ENCODE data around the gene ERC2. TPM values are rescaled to one million over a fixed set of nuclear protein-coding genes. Genes with fewer than 3 reads are reported as not detected.
"Not testable (repeated sequence)": the region's sequence is repeated elsewhere in the genome, so short reads cannot be mapped to it uniquely, and the experiment has no call there.

ERC2 gene
- total and polyA plus RNA-seq, 8 donors = 1.2 to 4.8 (median 2.3) TPM

DNA sequence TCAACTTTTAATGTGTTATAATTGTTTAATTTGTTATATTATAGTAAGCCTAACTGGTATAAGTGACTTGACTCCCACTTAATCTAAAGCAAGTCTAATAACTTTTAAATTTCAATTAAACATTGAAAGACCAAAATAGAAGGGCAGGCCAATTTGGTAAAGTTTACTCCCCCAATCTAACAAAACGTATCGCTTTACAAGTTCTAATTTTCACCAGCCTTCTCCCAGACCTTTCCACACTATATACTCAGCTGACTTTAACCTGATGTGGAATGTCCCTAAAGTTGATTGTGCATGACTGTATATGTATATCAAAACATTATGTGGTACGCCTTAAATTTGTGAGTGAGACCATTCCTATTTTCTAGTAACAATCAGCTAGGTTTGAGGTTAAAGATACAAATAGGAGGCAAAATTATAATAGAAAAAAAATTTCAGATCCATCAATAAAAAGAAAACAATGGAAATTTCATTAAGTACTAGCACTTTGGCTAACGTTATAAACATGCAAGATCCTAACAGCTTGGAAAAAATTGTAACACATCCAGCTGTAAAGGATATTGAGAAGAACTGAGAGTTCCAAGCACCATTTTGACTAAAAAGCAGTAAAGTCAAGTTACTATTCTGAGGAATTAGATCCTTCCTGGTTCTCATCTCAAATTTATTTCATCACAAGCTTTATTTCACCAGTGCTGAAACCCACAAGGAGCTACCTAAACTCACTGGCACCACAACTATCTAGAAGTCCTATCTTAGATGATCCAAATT is 199.5 kb downstream of the ERC2 start:
- 86 to 90% methylated on average over 4 of the region's 4 CpGs for WGBS, 2 donors
- Histone ChIP-seq H3K4me1 (no peaks in the 10 kb centered on the region), H3K9me3 (no peaks in the 10 kb centered on the region), H3K36me3 (no peaks in the 10 kb centered on the region), H3K4me3 (no peak overlapping the region), H3K27me3 (no peaks in the 10 kb centered on the region), H3K27ac (no peak overlapping the region)
- TF ChIP-seq, protein P1, sequence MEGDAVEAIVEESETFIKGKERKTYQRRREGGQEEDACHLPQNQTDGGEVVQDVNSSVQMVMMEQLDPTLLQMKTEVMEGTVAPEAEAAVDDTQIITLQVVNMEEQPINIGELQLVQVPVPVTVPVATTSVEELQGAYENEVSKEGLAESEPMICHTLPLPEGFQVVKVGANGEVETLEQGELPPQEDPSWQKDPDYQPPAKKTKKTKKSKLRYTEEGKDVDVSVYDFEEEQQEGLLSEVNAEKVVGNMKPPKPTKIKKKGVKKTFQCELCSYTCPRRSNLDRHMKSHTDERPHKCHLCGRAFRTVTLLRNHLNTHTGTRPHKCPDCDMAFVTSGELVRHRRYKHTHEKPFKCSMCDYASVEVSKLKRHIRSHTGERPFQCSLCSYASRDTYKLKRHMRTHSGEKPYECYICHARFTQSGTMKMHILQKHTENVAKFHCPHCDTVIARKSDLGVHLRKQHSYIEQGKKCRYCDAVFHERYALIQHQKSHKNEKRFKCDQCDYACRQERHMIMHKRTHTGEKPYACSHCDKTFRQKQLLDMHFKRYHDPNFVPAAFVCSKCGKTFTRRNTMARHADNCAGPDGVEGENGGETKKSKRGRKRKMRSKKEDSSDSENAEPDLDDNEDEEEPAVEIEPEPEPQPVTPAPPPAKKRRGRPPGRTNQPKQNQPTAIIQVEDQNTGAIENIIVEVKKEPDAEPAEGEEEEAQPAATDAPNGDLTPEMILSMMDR (IDR thresholded peaks at IDR 0.05) = no peak
- FAIRE-seq = no peak
- DNase-seq = no peak
- no peak for ATAC-seq
- intact Hi-C loops (cut with DNase I) = no loop called here

DNA sequence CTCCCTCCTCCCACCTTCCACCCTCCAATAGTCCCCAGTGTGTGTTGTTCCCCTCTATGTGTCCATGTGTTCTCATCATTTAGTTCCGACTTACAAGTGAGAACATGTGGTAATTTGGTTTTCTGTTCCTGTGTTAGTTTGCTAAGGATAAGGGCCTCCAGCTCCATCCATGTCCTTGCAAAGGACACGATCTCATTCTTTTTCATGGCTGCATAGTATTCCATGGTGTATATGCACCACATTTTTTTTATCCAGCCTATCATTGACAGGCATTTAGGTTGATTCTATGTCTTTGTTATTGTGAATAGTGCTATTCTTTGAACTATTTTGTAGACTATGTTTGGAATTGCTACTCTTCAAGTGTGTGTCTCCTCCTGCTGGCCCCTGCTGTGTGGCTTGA is 206.4 kb downstream of the ERC2 start:
- 47 to 65% methylated on average over 2 of the region's 2 CpGs for WGBS, 2 donors
- ATAC-seq; H3K4me1 ChIP-seq; H3K9me3 ChIP-seq; FAIRE-seq; H3K4me3 ChIP-seq; H3K27ac ChIP-seq; H3K27me3 ChIP-seq; intact Hi-C loops (cut with DNase I); DNase-seq; H3K36me3 ChIP-seq: not testable (repeated sequence)

DNA sequence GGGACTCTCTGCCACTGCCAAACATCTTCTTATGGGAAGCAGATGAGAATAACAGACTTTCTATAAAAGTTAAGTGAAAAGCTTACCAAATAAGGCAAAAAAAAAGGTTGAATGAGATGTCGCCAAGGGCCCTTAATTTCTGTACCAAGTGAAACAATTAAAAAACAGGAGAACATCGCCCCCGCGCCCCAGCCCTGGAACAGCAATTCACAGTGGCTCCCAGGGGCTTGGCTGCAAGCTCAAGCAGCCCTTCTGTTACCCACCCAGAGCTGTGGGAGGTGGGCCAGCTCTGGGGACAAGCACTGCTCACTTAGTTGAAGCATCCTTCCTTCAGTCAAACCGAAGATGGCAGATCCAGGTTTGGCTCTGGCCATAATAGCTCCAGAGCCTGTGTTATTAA is 208.0 kb downstream of the ERC2 start:
- FAIRE-seq = no peak
- ATAC-seq = no peak
- Histone ChIP-seq H3K9me3 (no peaks in the 10 kb centered on the region), H3K27ac (no peak overlapping the region), H3K27me3 (no peaks in the 10 kb centered on the region), H3K4me3 (no peak overlapping the region), H3K36me3 (no peaks in the 10 kb centered on the region), H3K4me1 (no peaks in the 10 kb centered on the region)
- WGBS, 2 donors = 90 to 92% methylated on average over 5 of the region's 5 CpGs
- DNase-seq = no peak
- intact Hi-C loops (cut with DNase I) = no loop called here
- TF ChIP-seq, protein P1 (IDR thresholded peaks at IDR 0.05) = no peak

DNA sequence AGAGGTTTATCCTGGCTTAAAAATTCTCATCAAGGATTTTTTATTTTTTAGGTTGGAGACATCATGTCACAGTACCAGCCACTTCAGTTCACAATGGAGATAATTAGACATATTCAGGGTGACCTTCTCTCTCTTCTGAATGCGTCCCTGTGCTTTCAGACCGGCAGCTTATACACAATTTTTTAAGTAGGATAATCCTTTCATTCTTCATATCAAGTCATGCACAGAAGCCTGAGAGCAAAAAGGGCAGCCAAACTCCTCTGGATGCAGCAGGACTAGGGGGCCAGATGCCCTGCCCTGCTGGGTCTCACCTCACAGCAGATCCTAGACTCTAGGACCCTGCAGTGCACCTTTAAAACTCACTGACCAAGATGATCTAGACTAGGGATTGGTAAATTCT is 210.4 kb downstream of the ERC2 start:
- no peak overlapping the region for H3K27ac ChIP-seq
- no peaks in the 10 kb centered on the region for H3K27me3 ChIP-seq
- intact Hi-C loops (cut with DNase I) = loop anchor here in 1 of 3 donors (10.0 kb wide), 1 partner anchor 1403 kb away; no protein-coding TSS in a partner anchor
- H3K4me3 ChIP-seq = no peak overlapping the region
- WGBS, 2 donors = 86 to 93% methylated on average over 2 of the region's 2 CpGs
- ATAC-seq (no peak), FAIRE-seq (no peak), DNase-seq (no peak)
- H3K4me1 ChIP-seq = no peaks in the 10 kb centered on the region
- TF ChIP-seq, protein P1 (IDR thresholded peaks at IDR 0.05) = no peak
- no peaks in the 10 kb centered on the region for H3K36me3 ChIP-seq
- H3K9me3 ChIP-seq = no peaks in the 10 kb centered on the region

DNA sequence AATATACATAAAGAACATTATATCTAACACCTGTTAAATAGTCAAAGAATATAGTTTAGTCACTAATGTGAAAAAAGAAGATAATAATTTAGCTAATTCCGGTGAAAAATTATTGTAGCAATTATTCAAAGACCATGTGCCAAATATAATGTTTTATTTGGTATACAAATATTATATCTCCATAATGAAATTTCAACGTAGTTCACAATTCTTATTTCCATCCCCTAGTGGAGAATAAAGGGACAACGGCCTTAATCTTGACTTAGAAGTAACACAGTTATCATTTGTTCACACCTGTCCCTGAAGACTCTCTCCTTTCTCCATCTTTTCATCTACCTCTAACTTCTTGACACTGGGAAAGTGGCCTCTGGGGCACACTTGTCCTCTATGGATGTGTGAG is 213.4 kb downstream of the ERC2 start:
- H3K27ac ChIP-seq = no peak overlapping the region
- no peaks in the 10 kb centered on the region for H3K27me3 ChIP-seq
- DNase-seq (no peak), FAIRE-seq (no peak), ATAC-seq (no peak)
- no peaks in the 10 kb centered on the region for H3K4me1 ChIP-seq
- H3K9me3 ChIP-seq = no peaks in the 10 kb centered on the region
- TF ChIP-seq, protein P1 (IDR thresholded peaks at IDR 0.05) = peak in 2 of 4 donors; percentile 15 to 34
- 56 to 70% methylated on average over 3 of the region's 3 CpGs for WGBS, 2 donors
- H3K4me3 ChIP-seq = no peak overlapping the region
- no peaks in the 10 kb centered on the region for H3K36me3 ChIP-seq
- intact Hi-C loops (cut with DNase I) = loop anchor here in 1 of 3 donors (10.0 kb wide), 1 partner anchor 1400 kb away; no protein-coding TSS in a partner anchor
